HG03066 (cell line): ENCODE results near the gene ABL1.
"Not testable (repeated sequence)": the region's sequence is repeated elsewhere in the genome, so short reads cannot be mapped to it uniquely, and the experiment has no call there.

Experiments used
- ATAC-seq: cut with Tn5 transposase; IDR thresholded peaks from one replicate; pipeline ENCODE4 v1.9.1; 2021; ENCODE audit warnings: low read depth; ENCODE audit not compliant: unreplicated experiment

ABL1 gene

DNA sequence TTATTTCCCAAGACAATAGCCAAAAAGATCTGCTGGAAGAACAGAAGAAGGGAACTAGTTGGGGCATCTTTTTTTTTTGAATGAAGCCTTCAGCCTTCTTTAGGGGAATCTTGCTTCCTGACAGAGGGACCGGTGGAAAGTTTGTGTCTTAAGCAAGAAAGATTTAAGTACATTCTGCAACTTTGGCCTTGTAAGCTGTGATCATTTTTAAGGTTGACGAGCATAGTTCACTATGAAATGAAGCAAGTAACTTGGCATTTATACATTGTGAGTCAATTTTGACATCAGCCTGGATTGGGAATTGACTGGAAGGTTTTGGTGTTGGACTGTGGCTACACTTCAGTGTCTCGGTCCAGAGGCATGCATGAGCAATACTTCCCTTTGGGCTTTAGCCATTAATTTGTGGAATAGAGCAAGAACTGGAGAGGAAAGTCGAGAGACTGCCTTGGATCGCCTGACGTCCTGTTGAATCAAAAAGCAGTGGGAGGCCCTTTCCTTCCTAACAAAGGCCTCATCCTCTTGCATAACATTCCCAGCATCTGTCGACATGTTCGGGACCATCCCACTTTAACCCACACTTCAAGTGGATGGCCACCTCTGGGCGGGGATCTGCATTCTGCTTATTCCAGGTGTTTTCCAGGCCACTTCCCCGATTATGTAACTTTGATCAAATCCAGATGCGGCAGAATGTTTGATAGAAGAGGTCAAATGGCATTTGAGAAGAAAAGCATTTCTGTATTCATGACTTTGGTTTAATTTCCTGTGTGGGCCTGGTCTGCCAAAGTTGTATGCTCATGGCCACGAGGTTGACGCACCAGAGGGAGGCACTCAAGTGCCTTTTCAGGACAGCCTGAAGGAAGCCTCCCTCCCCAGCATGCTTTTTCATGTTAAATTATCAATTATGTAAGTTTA, 12.5 kb downstream of the ABL1 start:
- no peak for ATAC-seq

DNA sequence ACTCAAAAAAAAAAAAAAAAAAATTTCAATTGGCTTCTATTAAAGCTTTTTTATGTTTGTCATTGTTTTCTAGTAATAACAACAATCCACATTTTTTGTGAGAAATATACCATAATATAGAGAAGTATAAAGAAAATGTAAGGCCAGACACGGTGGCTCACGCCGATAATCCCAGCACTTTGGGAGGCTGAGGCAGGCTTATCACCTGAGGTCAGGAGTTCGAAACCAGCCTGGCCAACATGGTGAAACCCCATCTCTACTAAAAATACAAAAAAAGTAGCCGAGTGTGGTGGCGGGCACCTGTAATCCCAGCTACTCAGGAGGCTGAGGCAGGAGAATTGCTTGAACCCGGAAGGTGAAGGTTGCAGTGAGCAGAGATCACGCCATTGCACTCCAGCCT, 13.5 kb downstream of the ABL1 start:
- ATAC-seq, result not testable (repeated sequence)

GRCh38 chr9:130849356-130849755, 14.3 kb downstream of the ABL1 start:
- no peak for ATAC-seq

DNA sequence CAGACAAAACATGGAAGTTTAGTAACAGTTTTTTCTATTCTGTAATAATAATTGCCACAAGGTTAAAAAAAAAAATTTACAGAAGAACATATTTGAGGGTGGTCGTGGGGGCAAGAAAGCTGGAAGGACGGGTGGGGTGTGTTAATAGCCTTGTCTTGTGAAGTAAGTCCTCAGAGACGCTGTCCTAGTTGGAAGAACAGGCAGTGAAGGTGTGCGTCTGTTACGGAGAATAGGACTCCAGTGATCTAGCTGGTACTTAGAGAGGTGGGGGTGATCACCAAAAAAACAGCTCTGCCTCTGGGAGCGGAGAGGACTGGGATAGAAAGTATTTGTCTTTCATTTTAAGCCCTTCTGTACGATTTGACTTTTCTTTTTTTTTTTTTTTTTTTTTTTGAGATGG, 17.7 kb downstream of the ABL1 start:
- ATAC-seq, result no peak

DNA sequence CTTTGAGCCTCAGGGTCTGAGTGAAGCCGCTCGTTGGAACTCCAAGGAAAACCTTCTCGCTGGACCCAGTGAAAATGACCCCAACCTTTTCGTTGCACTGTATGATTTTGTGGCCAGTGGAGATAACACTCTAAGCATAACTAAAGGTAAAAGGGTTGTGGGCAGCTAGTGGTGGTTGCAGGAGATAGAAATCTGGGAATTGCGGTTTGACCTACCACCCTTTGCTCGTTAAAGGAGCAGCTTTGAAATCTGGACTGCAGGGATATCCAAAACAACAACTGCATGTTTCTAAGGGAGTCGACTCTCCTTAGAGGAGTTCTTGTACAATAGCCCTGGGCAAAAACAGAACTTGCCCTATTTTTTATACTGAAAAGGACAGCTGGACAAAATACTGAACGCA, 19.0 kb downstream of the ABL1 start:
- ATAC-seq, result no peak

DNA sequence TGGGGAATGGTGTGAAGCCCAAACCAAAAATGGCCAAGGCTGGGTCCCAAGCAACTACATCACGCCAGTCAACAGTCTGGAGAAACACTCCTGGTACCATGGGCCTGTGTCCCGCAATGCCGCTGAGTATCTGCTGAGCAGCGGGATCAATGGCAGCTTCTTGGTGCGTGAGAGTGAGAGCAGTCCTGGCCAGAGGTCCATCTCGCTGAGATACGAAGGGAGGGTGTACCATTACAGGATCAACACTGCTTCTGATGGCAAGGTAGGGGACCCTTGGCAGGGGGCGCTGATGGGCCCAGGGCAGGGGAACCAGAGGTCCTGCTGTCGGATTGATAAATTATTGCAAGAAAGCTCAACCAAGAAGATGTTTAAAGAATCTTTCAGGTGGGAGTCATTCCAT, 19.8 kb downstream of the ABL1 start:
- ATAC-seq, result no peak

DNA sequence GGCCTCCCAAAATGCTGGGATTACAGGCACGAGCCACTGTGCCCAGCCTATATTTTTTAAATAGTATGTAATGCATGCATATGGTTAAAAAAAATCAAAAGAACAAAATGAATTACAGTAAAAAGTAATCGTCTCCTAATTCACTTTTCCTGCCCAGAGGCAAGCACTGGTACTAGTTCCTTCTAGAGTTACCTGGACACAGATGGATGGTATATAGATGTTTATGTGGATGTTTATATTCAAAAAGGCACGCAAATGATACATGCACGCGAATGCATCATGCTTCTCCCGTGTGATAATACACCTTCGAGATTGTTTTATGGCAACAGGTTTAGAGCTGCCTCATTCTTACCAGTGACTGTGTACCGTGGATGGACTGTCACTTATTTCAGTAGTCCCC, 21.4 kb downstream of the ABL1 start:
- no peak for ATAC-seq

DNA sequence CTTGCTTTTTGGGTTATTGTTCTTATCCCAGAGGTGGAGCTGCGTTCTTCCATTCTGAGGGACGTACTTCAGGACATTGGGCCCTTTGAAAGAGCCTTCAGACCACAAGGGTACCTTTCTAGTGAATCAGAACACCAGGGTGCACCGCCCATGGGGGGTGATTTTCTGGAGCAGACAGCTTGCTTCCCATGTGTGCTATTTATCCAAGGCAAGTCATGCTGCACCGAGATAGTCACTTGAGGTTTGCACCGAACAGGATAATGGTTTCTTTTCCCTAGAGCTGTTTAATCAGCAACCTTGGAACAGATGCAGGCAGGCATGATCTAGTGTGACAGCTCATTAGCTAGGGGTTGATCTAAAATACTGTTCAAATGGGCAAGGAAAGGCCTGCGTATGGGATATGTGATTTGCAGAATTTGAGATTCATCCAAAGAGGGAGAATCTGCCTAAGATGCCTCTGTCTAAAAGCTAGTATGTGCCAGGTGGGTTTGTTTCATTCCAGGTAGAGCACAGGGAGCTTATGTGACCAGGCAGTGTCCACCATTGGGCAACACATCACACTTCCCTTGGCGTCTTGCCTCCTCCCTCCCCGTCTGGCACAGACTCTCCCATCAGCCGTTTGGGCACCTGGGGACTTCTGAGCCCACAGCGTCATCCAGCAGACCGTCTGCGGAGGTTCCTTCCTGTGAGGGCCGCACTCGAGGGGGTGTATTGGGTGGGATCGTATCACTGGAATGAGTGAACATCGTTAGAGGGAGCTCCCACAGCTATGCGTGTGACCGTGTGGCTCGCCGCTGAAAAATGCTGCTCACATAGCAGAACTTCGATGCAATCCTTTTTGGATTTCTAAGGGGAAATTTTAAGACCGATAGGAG, 23.0 kb downstream of the ABL1 start:
- ATAC-seq, result no peak

- no peak for ATAC-seq
These were observed 24.0 kb downstream of the ABL1 start for GRCh38 chr9:130858739-130859705.

DNA sequence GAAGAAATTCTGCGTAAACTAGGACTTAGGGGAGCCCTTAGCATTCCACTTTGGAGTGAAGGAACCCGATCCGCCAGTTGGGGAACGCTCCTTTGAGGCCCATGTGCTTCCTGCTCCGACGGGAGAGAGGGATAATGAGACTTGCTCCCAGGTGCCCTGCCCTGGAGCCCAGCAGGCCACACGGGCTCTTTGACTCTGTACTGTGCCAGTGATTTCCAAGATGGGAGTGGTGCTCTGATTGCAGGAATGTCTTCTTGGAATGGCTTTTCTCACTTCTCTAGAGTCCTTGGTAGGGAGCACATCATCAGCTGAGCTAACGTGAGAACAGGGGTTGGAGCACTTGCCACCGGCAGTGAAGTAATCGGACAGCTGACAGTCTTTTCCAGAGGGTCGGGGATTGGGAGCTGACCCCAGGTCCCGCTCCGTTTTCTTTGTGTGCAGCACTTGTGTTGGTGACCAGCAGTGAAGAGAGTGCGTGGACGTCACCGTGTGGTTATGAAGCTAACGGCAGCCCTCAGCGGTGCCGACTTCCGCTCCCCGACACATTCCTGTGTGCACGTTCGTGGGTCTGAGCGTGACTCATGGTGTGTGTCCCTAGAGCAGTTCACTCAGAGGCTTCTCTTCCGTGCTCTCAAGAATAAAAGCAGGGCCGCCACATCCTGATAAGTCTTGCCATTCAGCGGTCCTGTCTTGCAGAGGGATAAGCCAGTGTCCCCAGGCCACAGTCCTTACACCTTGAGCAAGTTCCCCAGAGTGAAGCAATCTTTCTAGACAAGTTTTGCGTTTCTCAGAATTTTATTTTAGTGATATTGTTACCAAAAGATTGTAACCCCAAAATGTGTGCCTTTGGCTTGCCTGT, 25.6 kb downstream of the ABL1 start:
- no peak for ATAC-seq

DNA sequence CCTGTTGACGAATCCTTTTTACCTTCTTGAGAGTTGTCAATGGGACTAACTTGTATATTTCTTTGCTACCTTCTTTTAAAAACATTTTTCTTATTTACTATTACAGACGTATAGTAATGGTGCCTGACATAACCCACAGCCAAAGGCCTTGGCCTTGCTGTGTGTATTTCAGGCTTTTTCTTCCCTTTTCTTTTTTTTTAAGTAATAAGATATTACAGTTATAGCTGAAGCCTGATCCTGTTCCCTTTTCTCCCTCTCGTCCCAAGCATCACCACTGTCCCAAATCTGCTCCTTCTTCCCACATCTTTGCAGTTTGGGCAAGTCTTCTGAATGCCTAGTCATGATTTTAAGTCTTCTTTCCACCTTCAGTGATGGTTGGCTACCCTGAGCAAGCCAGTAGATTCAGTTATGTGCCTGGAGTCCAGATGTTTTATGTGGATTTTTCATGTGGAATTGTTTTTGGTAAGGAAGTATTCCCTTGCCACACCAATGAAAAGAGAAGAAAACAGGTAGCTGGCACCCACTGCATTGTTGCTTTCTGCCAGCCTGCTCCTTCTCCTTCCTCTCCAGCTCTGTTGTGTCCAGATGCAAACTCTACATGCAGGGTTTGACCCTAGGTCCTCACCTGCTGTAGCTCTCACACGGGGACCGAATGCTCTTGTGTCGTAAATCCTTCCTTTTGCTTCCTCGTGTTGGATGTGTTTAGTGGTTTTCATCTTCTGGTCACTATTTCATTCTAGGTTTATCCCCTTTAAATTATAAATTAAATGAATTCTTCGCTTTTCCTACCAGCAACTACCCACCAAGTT, 26.5 kb downstream of the ABL1 start:
- ATAC-seq, result no peak

DNA sequence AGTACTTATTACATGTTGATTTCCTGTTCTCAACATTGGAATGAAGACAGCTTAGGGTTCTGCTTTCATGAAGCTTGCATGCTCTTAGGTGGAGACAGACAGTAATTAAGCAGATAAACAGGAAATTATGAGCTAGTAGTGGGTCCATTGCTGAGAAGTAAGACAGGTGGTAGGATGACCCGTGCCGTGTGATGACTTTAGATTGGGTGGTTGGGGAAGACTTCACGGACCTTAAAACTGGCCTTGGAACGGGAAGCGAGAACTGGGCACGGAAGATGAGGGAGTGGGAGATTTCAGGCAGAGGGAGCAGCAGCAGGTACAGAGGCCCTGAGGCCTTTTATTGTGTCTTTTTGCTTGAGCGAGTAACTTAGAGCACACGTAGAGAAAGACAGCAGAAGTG, 27.2 kb downstream of the ABL1 start:
- ATAC-seq, result no peak

GRCh38 chr9:130862747-130863146, 27.7 kb downstream of the ABL1 start:
- ATAC-seq, result no peak

- no peak for ATAC-seq
These were observed 29.5 kb downstream of the ABL1 start for GRCh38 chr9:130864541-130864940.

DNA sequence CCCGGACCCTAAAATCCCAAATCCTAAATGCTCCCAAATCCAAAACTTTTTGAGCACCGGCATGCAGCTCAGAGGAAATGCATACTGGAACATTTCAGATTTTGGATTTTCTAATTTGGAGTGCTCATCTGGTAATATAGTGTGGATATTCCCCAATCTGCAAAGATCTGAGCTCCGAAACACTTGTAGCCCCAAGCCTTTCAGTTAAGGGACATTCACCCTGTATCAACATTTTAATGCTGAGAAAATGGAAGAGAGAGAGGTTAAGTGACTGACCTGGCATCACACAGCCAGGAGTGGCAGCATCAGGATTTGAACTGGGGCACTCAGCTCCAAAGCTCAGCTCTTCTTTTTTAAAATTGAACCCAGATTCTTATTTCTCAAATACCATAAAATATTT, 30.9 kb downstream of the ABL1 start:
- no peak for ATAC-seq

- ATAC-seq, result no peak
These were observed 31.5 kb downstream of the ABL1 start for GRCh38 chr9:130866474-130866965.

- ATAC-seq, result no peak
These were observed 32.5 kb downstream of the ABL1 start for GRCh38 chr9:130867556-130867955.

DNA sequence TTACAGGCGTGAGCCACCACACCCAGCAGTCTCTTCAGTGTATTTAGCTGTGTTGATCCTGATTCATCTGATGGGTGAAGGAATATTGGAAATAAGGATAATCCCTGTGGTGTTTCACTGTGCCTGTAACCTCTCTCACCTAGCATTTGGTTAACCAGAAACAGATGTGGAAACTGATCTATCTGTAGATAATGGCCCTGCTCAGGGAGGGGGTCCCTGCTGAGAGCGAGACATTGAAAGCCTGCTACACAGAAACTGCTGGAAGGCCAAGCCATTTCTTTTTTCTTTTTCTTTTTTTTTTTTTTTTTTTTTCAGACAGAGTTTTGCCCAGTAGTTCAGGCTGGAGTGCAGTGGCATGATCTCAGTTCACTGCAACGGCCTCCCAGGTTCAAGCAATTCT, 33.2 kb downstream of the ABL1 start:
- no peak for ATAC-seq

- ATAC-seq, result no peak
These were observed 34.2 kb downstream of the ABL1 start for GRCh38 chr9:130869250-130869649.
